Measurements from ENCODE around the gene GRIN1.

The GRIN1 gene

GRCh38 chr9:137161558-137162486 lies 22.9 kb downstream of the GRIN1 start:
- no peak overlapping the region for H3K4me3 ChIP-seq (ENCODE audit: low read depth, low read length, poor library complexity, severe bottlenecking)
- no peaks in the 10 kb centered on the region for H3K9me3 ChIP-seq (ENCODE audit: low read length)
- no peak overlapping the region for H3K4me2 ChIP-seq (ENCODE audit: low read length)
- peaks cover 4% of the 10 kb centered on the region for H3K4me1 ChIP-seq (ENCODE audit: insufficient read depth, low read length, severe bottlenecking)
- H3K27ac ChIP-seq (ENCODE audit: low read depth, low read length, poor library complexity, severe bottlenecking): no peak overlapping the region
- no peaks in the 10 kb centered on the region for H3F3A ChIP-seq (ENCODE audit: insufficient read depth, low read length)
- TF ChIP-seq EZH2 (IDR thresholded peaks at IDR 0.05; ENCODE audit: borderline replicate concordance, low read length): no peak
- no peak for TF ChIP-seq CTCF (IDR thresholded peaks at IDR 0.05; ENCODE audit: low read length)
- no peak overlapping the region for H2AFZ ChIP-seq (ENCODE audit: low read length)
- H3K79me2 ChIP-seq (ENCODE audit: insufficient read depth, low read length): no peaks in the 10 kb centered on the region
- no peaks in the 10 kb centered on the region for H3K36me3 ChIP-seq (ENCODE audit: insufficient read depth, low read length)
- H3K9ac ChIP-seq (ENCODE audit: low read length): no peak overlapping the region
- H4K20me1 ChIP-seq (ENCODE audit: insufficient read depth, low read length): no peaks in the 10 kb centered on the region
- H3K27me3 ChIP-seq (ENCODE audit: insufficient read depth, low read length): peaks cover 32% of the 10 kb centered on the region
- no peaks in the 10 kb centered on the region for H3K9me2 ChIP-seq (ENCODE audit: low read depth, low read length)

GRCh38 chr9:137162505-137163364 lies 23.8 kb downstream of the GRIN1 start:
- Histone ChIP-seq H4K20me1 (ENCODE audit: insufficient read depth, low read length) (no peaks in the 10 kb centered on the region), H3K9me3 (ENCODE audit: low read length) (no peaks in the 10 kb centered on the region), H3F3A (ENCODE audit: insufficient read depth, low read length) (no peaks in the 10 kb centered on the region), H3K9me2 (ENCODE audit: low read depth, low read length) (no peaks in the 10 kb centered on the region), H3K4me2 (ENCODE audit: low read length) (no peak overlapping the region), H3K27ac (ENCODE audit: low read depth, low read length, poor library complexity, severe bottlenecking) (no peak overlapping the region), H2AFZ (ENCODE audit: low read length) (no peak overlapping the region), H3K79me2 (ENCODE audit: insufficient read depth, low read length) (no peaks in the 10 kb centered on the region), H3K9ac (ENCODE audit: low read length) (no peak overlapping the region), H3K27me3 (ENCODE audit: insufficient read depth, low read length) (peaks cover 28% of the 10 kb centered on the region), H3K4me1 (ENCODE audit: insufficient read depth, low read length, severe bottlenecking) (peaks cover 4% of the 10 kb centered on the region), H3K36me3 (ENCODE audit: insufficient read depth, low read length) (no peaks in the 10 kb centered on the region), H3K4me3 (ENCODE audit: low read depth, low read length, poor library complexity, severe bottlenecking) (no peak overlapping the region)
- TF ChIP-seq EZH2 (IDR thresholded peaks at IDR 0.05; ENCODE audit: borderline replicate concordance, low read length): no peak
- no peak for TF ChIP-seq CTCF (IDR thresholded peaks at IDR 0.05; ENCODE audit: low read length)

- H3K27me3 ChIP-seq (ENCODE audit: insufficient read depth, low read length): peaks cover 24% of the 10 kb centered on the region
- H3K9me3 ChIP-seq (ENCODE audit: low read length): no peaks in the 10 kb centered on the region
- no peaks in the 10 kb centered on the region for H3K9me2 ChIP-seq (ENCODE audit: low read depth, low read length)
- H3K79me2 ChIP-seq (ENCODE audit: insufficient read depth, low read length): no peaks in the 10 kb centered on the region
- H3K27ac ChIP-seq (ENCODE audit: low read depth, low read length, poor library complexity, severe bottlenecking): no peak overlapping the region
- H3K4me2 ChIP-seq (ENCODE audit: low read length): no peak overlapping the region
- no peak for TF ChIP-seq CTCF (IDR thresholded peaks at IDR 0.05; ENCODE audit: low read length)
- TF ChIP-seq EZH2 (IDR thresholded peaks at IDR 0.05; ENCODE audit: borderline replicate concordance, low read length): no peak
- H3F3A ChIP-seq (ENCODE audit: insufficient read depth, low read length): no peaks in the 10 kb centered on the region
- H2AFZ ChIP-seq (ENCODE audit: low read length): no peak overlapping the region
- H3K36me3 ChIP-seq (ENCODE audit: insufficient read depth, low read length): no peaks in the 10 kb centered on the region
- no peaks in the 10 kb centered on the region for H4K20me1 ChIP-seq (ENCODE audit: insufficient read depth, low read length)
- H3K9ac ChIP-seq (ENCODE audit: low read length): no peak overlapping the region
- H3K4me3 ChIP-seq (ENCODE audit: low read depth, low read length, poor library complexity, severe bottlenecking): no peak overlapping the region
- H3K4me1 ChIP-seq (ENCODE audit: insufficient read depth, low read length, severe bottlenecking): peaks cover 4% of the 10 kb centered on the region
Observed at GRCh38 chr9:137163365-137163715, 24.4 kb downstream of the GRIN1 start.

Data from OCI-LY1 (cell line).